Endothelial cell (in vitro differentiated cells): ENCODE data around the gene MAGI1. TPM values are rescaled to one million over a fixed set of nuclear protein-coding genes. Genes with fewer than 3 reads are reported as not detected.

Experiments
- DNase-seq: peaks from one replicate; pipeline ENCODE4 v3.0.0; 2021; ENCODE audit warnings: low spot score
- H3K27ac Mint-ChIP-seq: one replicate; pipeline ENCODE4 v1.8.0; 2021; ENCODE audit warnings: mixed read lengths, inconsistent platforms; ENCODE audit not compliant: unreplicated experiment
- H3K27me3 Mint-ChIP-seq: one replicate; pipeline ENCODE4 v1.8.0; 2021; ENCODE audit warnings: mild to moderate bottlenecking, moderate library complexity, mixed read lengths, inconsistent platforms; ENCODE audit not compliant: unreplicated experiment
- H3K36me3 Mint-ChIP-seq: one replicate; pipeline ENCODE4 v1.8.0; 2021; ENCODE audit warnings: mild to moderate bottlenecking, low read depth, mixed read lengths, inconsistent platforms; ENCODE audit not compliant: unreplicated experiment
- H3K4me1 Mint-ChIP-seq: one replicate; pipeline ENCODE4 v1.8.0; 2021; ENCODE audit warnings: mild to moderate bottlenecking, mixed read lengths, inconsistent platforms; ENCODE audit not compliant: unreplicated experiment
- H3K4me3 Mint-ChIP-seq: one replicate; pipeline ENCODE4 v1.8.0; 2021; ENCODE audit warnings: mild to moderate bottlenecking, mixed read lengths, inconsistent platforms; ENCODE audit not compliant: unreplicated experiment
- H3K9me3 Mint-ChIP-seq: one replicate; pipeline ENCODE4 v1.8.0; 2021; ENCODE audit warnings: mixed read lengths, inconsistent platforms; ENCODE audit not compliant: unreplicated experiment
- total RNA-seq: library from RNA; stranded (reverse); fragmentation: NEBNext Ultra II Directional; extraction: Animal tissue kit (Norgen Biotek cat#: 25700); gene quantifications from one replicate; pipeline ENCODE4 v1.2.1, GENCODE V29; 2021; ENCODE audit not compliant: unreplicated experiment
- TF ChIP-seq, protein P1 (sequence below): fragments of 200-600 bp; sonication (generic); IDR thresholded peaks from one replicate; pipeline ENCODE4 v1.5.0; 2021; ENCODE audit warnings: antibody characterized with exemption; ENCODE audit not compliant: unreplicated experiment

Gene MAGI1
- total RNA-seq, 1 donor from 2014 or later = 33.8 TPM

DNA sequence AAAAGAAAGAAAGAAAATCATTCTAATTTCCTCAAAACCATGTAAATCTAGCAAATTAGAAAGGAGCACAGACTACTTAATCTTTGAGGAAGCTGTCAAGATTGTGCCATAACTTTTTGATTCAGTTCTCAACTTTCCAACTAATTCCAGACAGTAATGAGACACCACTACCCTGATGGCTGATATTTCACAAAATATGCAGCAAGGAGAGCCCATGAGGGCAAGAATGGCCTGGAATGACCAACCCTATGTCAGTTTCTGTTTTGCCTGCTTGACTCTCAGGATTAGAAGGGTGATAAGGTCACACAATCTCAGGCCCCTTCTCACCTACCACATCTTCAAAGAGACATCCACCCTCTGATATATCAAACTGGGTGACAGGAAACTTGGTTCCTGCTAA is 134.7 kb downstream of the MAGI1 start:
- no peak overlapping the region for H3K4me3 Mint-ChIP-seq
- H3K36me3 Mint-ChIP-seq = no peaks in the 10 kb centered on the region
- DNase-seq = no peak
- peaks cover 28% of the 10 kb centered on the region for H3K4me1 Mint-ChIP-seq
- peaks cover 5% of the 10 kb centered on the region for H3K27me3 Mint-ChIP-seq
- no peak overlapping the region for H3K27ac Mint-ChIP-seq
- TF ChIP-seq, protein P1, sequence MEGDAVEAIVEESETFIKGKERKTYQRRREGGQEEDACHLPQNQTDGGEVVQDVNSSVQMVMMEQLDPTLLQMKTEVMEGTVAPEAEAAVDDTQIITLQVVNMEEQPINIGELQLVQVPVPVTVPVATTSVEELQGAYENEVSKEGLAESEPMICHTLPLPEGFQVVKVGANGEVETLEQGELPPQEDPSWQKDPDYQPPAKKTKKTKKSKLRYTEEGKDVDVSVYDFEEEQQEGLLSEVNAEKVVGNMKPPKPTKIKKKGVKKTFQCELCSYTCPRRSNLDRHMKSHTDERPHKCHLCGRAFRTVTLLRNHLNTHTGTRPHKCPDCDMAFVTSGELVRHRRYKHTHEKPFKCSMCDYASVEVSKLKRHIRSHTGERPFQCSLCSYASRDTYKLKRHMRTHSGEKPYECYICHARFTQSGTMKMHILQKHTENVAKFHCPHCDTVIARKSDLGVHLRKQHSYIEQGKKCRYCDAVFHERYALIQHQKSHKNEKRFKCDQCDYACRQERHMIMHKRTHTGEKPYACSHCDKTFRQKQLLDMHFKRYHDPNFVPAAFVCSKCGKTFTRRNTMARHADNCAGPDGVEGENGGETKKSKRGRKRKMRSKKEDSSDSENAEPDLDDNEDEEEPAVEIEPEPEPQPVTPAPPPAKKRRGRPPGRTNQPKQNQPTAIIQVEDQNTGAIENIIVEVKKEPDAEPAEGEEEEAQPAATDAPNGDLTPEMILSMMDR = no peak
- no peaks in the 10 kb centered on the region for H3K9me3 Mint-ChIP-seq

- peaks cover 5% of the 10 kb centered on the region for H3K27me3 Mint-ChIP-seq
- H3K27ac Mint-ChIP-seq = no peak overlapping the region
- H3K4me1 Mint-ChIP-seq = peaks cover 31% of the 10 kb centered on the region
- no peaks in the 10 kb centered on the region for H3K9me3 Mint-ChIP-seq
- TF ChIP-seq, protein P1 = no peak
- H3K36me3 Mint-ChIP-seq = no peaks in the 10 kb centered on the region
- peak; percentile 11 for DNase-seq
- peak overlapping the region; percentile 13 for H3K4me3 Mint-ChIP-seq
Observed at GRCh38 chr3:65902304-65902793, 136.4 kb downstream of the MAGI1 start.

GRCh38 chr3:65901226-65901625 is 137.5 kb downstream of the MAGI1 start:
- H3K27me3 Mint-ChIP-seq = peaks cover 5% of the 10 kb centered on the region
- H3K27ac Mint-ChIP-seq = no peak overlapping the region
- H3K9me3 Mint-ChIP-seq = no peaks in the 10 kb centered on the region
- TF ChIP-seq, protein P1 = no peak
- no peak for DNase-seq
- H3K4me1 Mint-ChIP-seq = peaks cover 31% of the 10 kb centered on the region
- H3K36me3 Mint-ChIP-seq = no peaks in the 10 kb centered on the region
- H3K4me3 Mint-ChIP-seq = no peak overlapping the region

DNA sequence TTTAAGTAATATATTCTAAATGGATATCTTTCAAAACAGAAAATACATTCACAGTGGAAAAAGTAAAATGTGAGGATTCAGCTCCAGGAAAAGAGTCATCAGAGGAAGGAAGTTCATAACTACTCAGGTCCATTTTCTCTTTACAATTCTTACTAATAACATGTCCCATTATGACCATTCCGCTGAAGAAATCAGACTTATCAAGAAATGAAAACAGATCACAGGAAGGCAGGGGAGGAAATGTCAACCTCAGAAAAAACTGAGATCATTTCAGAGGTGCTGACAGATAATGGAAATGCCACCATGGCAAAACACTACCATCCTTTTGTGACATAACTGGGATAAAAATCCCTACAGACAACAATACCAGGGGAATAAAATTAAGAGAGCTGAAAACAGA is 139.5 kb downstream of the MAGI1 start:
- Mint-ChIP-seq H3K4me1 (peaks cover 31% of the 10 kb centered on the region), H3K27me3 (peaks cover 3% of the 10 kb centered on the region), H3K9me3 (no peaks in the 10 kb centered on the region), H3K36me3 (no peaks in the 10 kb centered on the region), H3K4me3 (no peak overlapping the region), H3K27ac (no peak overlapping the region)
- TF ChIP-seq, protein P1 = no peak
- DNase-seq = no peak

DNA sequence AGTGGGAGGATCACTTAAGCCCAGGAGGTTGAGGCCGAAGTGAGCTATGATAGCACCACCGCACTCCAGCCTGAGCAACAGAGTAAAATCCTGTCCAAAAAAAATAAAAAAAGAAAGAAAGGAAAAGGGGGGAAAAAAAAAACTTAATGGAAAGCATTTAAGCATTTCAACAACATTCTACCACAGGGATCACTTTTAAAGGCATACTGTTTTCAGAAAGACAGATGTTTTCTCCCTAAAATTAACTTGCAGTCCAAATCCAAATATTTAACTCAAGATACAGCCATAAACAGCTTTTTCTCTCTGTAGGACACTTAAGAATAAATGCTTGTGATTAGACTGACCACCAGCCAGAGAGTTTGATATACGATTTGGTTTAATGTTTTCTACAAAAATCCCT is 141.0 kb downstream of the MAGI1 start:
- TF ChIP-seq, protein P1 = no peak
- Mint-ChIP-seq H3K4me3 (no peak overlapping the region), H3K9me3 (no peaks in the 10 kb centered on the region), H3K4me1 (peaks cover 31% of the 10 kb centered on the region), H3K36me3 (no peaks in the 10 kb centered on the region), H3K27me3 (peaks cover 4% of the 10 kb centered on the region), H3K27ac (no peak overlapping the region)
- DNase-seq = no peak
